ENCODE data around the gene MCM6. TPM values are rescaled to one million over a fixed set of nuclear protein-coding genes. Genes with fewer than 3 reads are reported as not detected.
A peak's percentile ranks its signal among the peaks of the same experiment; 100 is the strongest.

MCM6 gene
- total RNA-seq, 4 donors from 2014 or later, result 0.37 to 7.9 (median 3.7) TPM

- H3K36me3 ChIP-seq, result no peaks in the 10 kb centered on the region
- H3K4me1 ChIP-seq, result peaks cover 0 to 4% (median 2%) of the 10 kb centered on the region in 4 donors
- TF ChIP-seq POLR2AphosphoS5 (IDR thresholded peaks at IDR 0.05) (no peak), EP300 (IDR thresholded peaks at IDR 0.05; ENCODE audit: low read depth) (no peak), CTCF (IDR thresholded peaks at IDR 0.05) (no peak), POLR2A (IDR thresholded peaks at IDR 0.05) (no peak)
- in situ Hi-C loops (cut with MboI; ENCODE audit: low pct_ligation_motif_present in 1 of 4, low pct_unique_long_range_greater_than_20kb in 1 of 4, low sequenced_read_pairs in 3 of 4) (no loop called here), intact Hi-C loops (cut with DNase I; ENCODE audit: low total_unique reads) (no loop called here)
- peaks cover 0 to 4% of the 10 kb centered on the region in 2 donors for H3K9me3 ChIP-seq
- no peaks in the 10 kb centered on the region for H3K27me3 ChIP-seq
- DNase-seq, result no peak
- H3K4me3 ChIP-seq, result no peak overlapping the region
- 92 to 100% methylated on average over 1 to 6 of the region's 6 CpGs for WGBS, 2 donors (ENCODE audit: low coverage in 1 of 2)
- H3K27ac ChIP-seq, result no peak overlapping the region
Measured at GRCh38 chr2:135826544-135826943, 49.7 kb downstream of the MCM6 start.

- WGBS, 2 donors (ENCODE audit: low coverage in 1 of 2), result 31% methylated on average over 8 of the region's 11 CpGs; no CpG with 5 or more reads in 1 of the 2 donors
- intact Hi-C loops (cut with DNase I; ENCODE audit: low total_unique reads) (no loop called here), in situ Hi-C loops (cut with MboI; ENCODE audit: low pct_ligation_motif_present in 1 of 4, low pct_unique_long_range_greater_than_20kb in 1 of 4, low sequenced_read_pairs in 3 of 4) (no loop called here)
- Histone ChIP-seq H3K4me1 (peaks cover 0 to 3% (median 0%) of the 10 kb centered on the region in 4 donors), H3K9me3 (peaks cover 0 to 4% of the 10 kb centered on the region in 2 donors), H3K27me3 (no peaks in the 10 kb centered on the region), H3K36me3 (no peaks in the 10 kb centered on the region), H3K27ac (peak overlapping the region in 1 of 4 donors; percentile 22), H3K4me3 (no peak overlapping the region)
- TF ChIP-seq EP300 (IDR thresholded peaks at IDR 0.05; ENCODE audit: low read depth), result no peak
- no peak for TF ChIP-seq POLR2A (IDR thresholded peaks at IDR 0.05)
- no peak for TF ChIP-seq POLR2AphosphoS5 (IDR thresholded peaks at IDR 0.05)
- no peak for TF ChIP-seq CTCF (IDR thresholded peaks at IDR 0.05)
- DNase-seq, result peak; percentile 40
Measured at GRCh38 chr2:135825550-135826176, 50.6 kb downstream of the MCM6 start.

GRCh38 chr2:135825131-135825530 is 51.1 kb downstream of the MCM6 start:
- 80 to 81% methylated on average over 5 to 9 of the region's 9 CpGs for WGBS, 2 donors (ENCODE audit: low coverage in 1 of 2)
- no peak overlapping the region for H3K4me3 ChIP-seq
- intact Hi-C loops (cut with DNase I; ENCODE audit: low total_unique reads), result no loop called here

GRCh38 chr2:135822855-135823254 is 53.4 kb downstream of the MCM6 start:
- TF ChIP-seq CTCF (IDR thresholded peaks at IDR 0.05) (no peak), EP300 (IDR thresholded peaks at IDR 0.05; ENCODE audit: low read depth) (no peak), POLR2AphosphoS5 (IDR thresholded peaks at IDR 0.05) (no peak), POLR2A (IDR thresholded peaks at IDR 0.05) (no peak)
- intact Hi-C loops (cut with DNase I; ENCODE audit: low total_unique reads), result no loop called here

More at GRCh38 chr2:135825131-135825530, 51.1 kb downstream of the MCM6 start:
- in situ Hi-C loops (cut with MboI; ENCODE audit: low pct_ligation_motif_present in 1 of 4, low pct_unique_long_range_greater_than_20kb in 1 of 4, low sequenced_read_pairs in 3 of 4), result no loop called here
- H3K4me1 ChIP-seq, result peaks cover 0 to 3% (median 0%) of the 10 kb centered on the region in 4 donors
- no peak for TF ChIP-seq POLR2AphosphoS5 (IDR thresholded peaks at IDR 0.05)
- no peak for TF ChIP-seq CTCF (IDR thresholded peaks at IDR 0.05)
- peak overlapping the region in 1 of 4 donors; percentile 22 for H3K27ac ChIP-seq
- DNase-seq, result no peak
- peaks cover 0 to 4% of the 10 kb centered on the region in 2 donors for H3K9me3 ChIP-seq
- H3K36me3 ChIP-seq, result no peaks in the 10 kb centered on the region
- no peaks in the 10 kb centered on the region for H3K27me3 ChIP-seq

More at GRCh38 chr2:135822855-135823254, 53.4 kb downstream of the MCM6 start:
- Histone ChIP-seq H3K4me1 (peaks cover 0 to 3% (median 0%) of the 10 kb centered on the region in 4 donors), H3K4me3 (no peak overlapping the region), H3K9me3 (peaks cover 0 to 4% of the 10 kb centered on the region in 2 donors), H3K27me3 (no peaks in the 10 kb centered on the region), H3K36me3 (no peaks in the 10 kb centered on the region), H3K27ac (no peak overlapping the region)
- WGBS, 2 donors (ENCODE audit: low coverage in 1 of 2), result 78 to 92% methylated on average over 1 of the region's 1 CpG
- in situ Hi-C loops (cut with MboI; ENCODE audit: low pct_ligation_motif_present in 1 of 4, low pct_unique_long_range_greater_than_20kb in 1 of 4, low sequenced_read_pairs in 3 of 4), result no loop called here
- no peak for DNase-seq
